Stimulated activated CD8-positive, alpha-beta memory T cell treated with anti-CD3 and anti-CD28 coated beads, Interleukin-15, amount 100 ng/mL, for 48 hours (primary cell): Measurements from ENCODE around the gene DPP4.

Source experiments
- DNase-seq, 2 donors: peaks; one replicate each; pipeline ENCODE4 v3.0.0-alpha.2; 2020; ENCODE audit warnings: low read depth in 2 of 2

The DPP4 gene

GRCh38 chr2:162073888-162074631 lies at the start of gene DPP4:
Gene DPP4 (minus strand): TSS chr2:162074215. CDS start chr2:162073981, 234 bp downstream.
- DNase-seq, result peak; percentile 34 to 53

GRCh38 chr2:162118166-162119031 lies 44.4 kb upstream of the DPP4 start:
- DNase-seq, result no peak

GRCh38 chr2:162116352-162116751 lies 42.3 kb upstream of the DPP4 start:
- DNase-seq, result no peak

GRCh38 chr2:162115076-162115475 lies 41.1 kb upstream of the DPP4 start:
- DNase-seq, result no peak

- DNase-seq, result no peak
Measured at GRCh38 chr2:162114271-162114670, 40.3 kb upstream of the DPP4 start.

- no peak for DNase-seq
Measured at GRCh38 chr2:162113776-162114168, 39.8 kb upstream of the DPP4 start.

GRCh38 chr2:162113088-162113775 lies 39.2 kb upstream of the DPP4 start:
- DNase-seq, result no peak

GRCh38 chr2:162111958-162112850 lies 38.2 kb upstream of the DPP4 start:
- DNase-seq, result no peak

- DNase-seq, result no peak
Measured at GRCh38 chr2:162107361-162107901, 33.4 kb upstream of the DPP4 start.

- DNase-seq, result no peak
Measured at GRCh38 chr2:162106746-162107145, 32.7 kb upstream of the DPP4 start.

GRCh38 chr2:162106146-162106551 lies 32.1 kb upstream of the DPP4 start:
- DNase-seq, result no peak

- no peak for DNase-seq
Measured at GRCh38 chr2:162103443-162104009, 29.5 kb upstream of the DPP4 start.

GRCh38 chr2:162100579-162100978 lies 26.6 kb upstream of the DPP4 start:
- no peak for DNase-seq

- DNase-seq, result no peak
Measured at GRCh38 chr2:162099836-162100235, 25.8 kb upstream of the DPP4 start.

GRCh38 chr2:162092658-162093556 lies 18.9 kb upstream of the DPP4 start:
- no peak for DNase-seq

- DNase-seq, result no peak
Measured at GRCh38 chr2:162092008-162092390, 18.0 kb upstream of the DPP4 start.

- no peak for DNase-seq
Measured at GRCh38 chr2:162091325-162092007, 17.5 kb upstream of the DPP4 start.

- DNase-seq, result no peak
Measured at GRCh38 chr2:162090109-162090508, 16.1 kb upstream of the DPP4 start.

GRCh38 chr2:162086904-162087303 lies 12.9 kb upstream of the DPP4 start:
- no peak for DNase-seq
